H1 (cell line): Measurements from ENCODE around the gene RMP24.

Experiments used
- CTCF ChIA-PET: fragments of 300-600 bp; sonication (Branson Sonifier 250); formaldehyde crosslinking; loops from one replicate; lab custom pipeline; 2021; ENCODE audit not compliant: partially characterized antibody; lab: Charles Lee
- POLR2A ChIA-PET: fragments of 300-600 bp; sonication (Branson Sonifier 250); formaldehyde crosslinking; loops from one replicate; lab custom pipeline; 2021; ENCODE audit warnings: inconsistent platforms; ENCODE audit not compliant: partially characterized antibody; lab: Charles Lee
- DNase-seq, 2 experiments: peaks; one replicate each; pipeline versions ENCODE4 v3.0.0 to v3.0.0-alpha.2; 2010 to 2022; ENCODE audit warnings: low spot score in 2 of 2, low read depth in 1 of 2, mixed read lengths in 1 of 2
- FAIRE-seq: peaks from 2 replicates; lab custom pipeline; 2011; peaks lifted over from hg19 to GRCh38; lab: Jason Lieb, UNC
- H2AFZ ChIP-seq: 2 replicates; pipeline ENCODE4 v1.8.1; 2012; ENCODE audit warnings: low read length, inconsistent platforms
- H2AK5ac ChIP-seq: 2 replicates; pipeline ENCODE4 v1.6.1; 2013; ENCODE audit warnings: low read depth, low read length
- H2BK120ac ChIP-seq: replicated peaks from 2 replicates; pipeline ENCODE3; 2013; ENCODE audit warnings: low read depth, low read length, inconsistent platforms
- H2BK12ac ChIP-seq: 2 replicates; pipeline ENCODE4 v1.6.1; 2013; ENCODE audit warnings: low read depth, low read length
- H2BK15ac ChIP-seq: 2 replicates; pipeline ENCODE4 v1.6.1; 2013; ENCODE audit warnings: low read length
- H2BK20ac ChIP-seq: 2 replicates; pipeline ENCODE4 v1.6.1; 2013; ENCODE audit warnings: low read length
- H2BK5ac ChIP-seq: 2 replicates; pipeline ENCODE4 v1.6.1; 2013; ENCODE audit warnings: low read depth, low read length
- H3K14ac ChIP-seq: 2 replicates; pipeline ENCODE4 v1.6.1; 2013; ENCODE audit warnings: inconsistent platforms; ENCODE audit not compliant: insufficient read length
- H3K18ac ChIP-seq: 2 replicates; pipeline ENCODE4 v1.6.1; 2013; ENCODE audit warnings: low read length; ENCODE audit errors: extremely low read depth
- H3K23ac ChIP-seq: 2 replicates; pipeline ENCODE4 v1.6.1; 2013; ENCODE audit warnings: inconsistent platforms; ENCODE audit not compliant: insufficient read length
- H3K23me2 ChIP-seq: 2 replicates; pipeline ENCODE4 v1.6.1; 2013; ENCODE audit warnings: low read depth, low read length
- H3K27ac ChIP-seq: 2 replicates; pipeline ENCODE4 v1.6.1; 2011; ENCODE audit warnings: low read depth, low read length, inconsistent platforms
- H3K27me3 ChIP-seq, 4 experiments: replicated peaks in 1 of 4; 1 replicate in 1 of 4; 2 replicates in 3 of 4; pipeline versions ENCODE4 v1.6.1 to v1.8.1; 2011 to 2013; ENCODE audit warnings: low read length in 3 of 4, mild to moderate bottlenecking in 3 of 4, inconsistent platforms in 2 of 4, mixed read lengths in 2 of 4, moderate library complexity in 1 of 4; ENCODE audit not compliant: control insufficient read depth in 3 of 4, insufficient read depth in 3 of 4; ENCODE audit errors: extremely low read depth in 1 of 4
- H3K36me3 ChIP-seq, 4 experiments: 2 replicates each; pipeline versions ENCODE4 v1.6.1 to v1.8.1; 2011 to 2013; ENCODE audit warnings: mild to moderate bottlenecking in 4 of 4, low read length in 3 of 4, moderate library complexity in 2 of 4, control low read depth in 1 of 4, inconsistent platforms in 1 of 4; ENCODE audit not compliant: insufficient read depth in 4 of 4, control insufficient read depth in 2 of 4
- H3K4ac ChIP-seq: replicated peaks from 2 replicates; pipeline ENCODE3; 2013; ENCODE audit warnings: low read length, low read depth, mixed read lengths, inconsistent platforms; ENCODE audit not compliant: insufficient read length
- H3K4me1 ChIP-seq, 4 experiments: replicated peaks in 1 of 4; 1 replicate in 1 of 4; 2 replicates in 3 of 4; pipeline versions ENCODE4 v1.6.1 to v1.8.1; 2011 to 2013; ENCODE audit warnings: low read length in 3 of 4, inconsistent platforms in 2 of 4, mixed read lengths in 1 of 4; ENCODE audit not compliant: insufficient read depth in 4 of 4, control insufficient read depth in 3 of 4
- H3K4me2 ChIP-seq, 2 experiments: 2 replicates each; pipeline versions ENCODE4 v1.6.1 to v1.8.1; 2011 to 2013; ENCODE audit warnings: low read depth in 2 of 2, low read length in 2 of 2, control low read depth in 1 of 2, inconsistent platforms in 1 of 2, mild to moderate bottlenecking in 1 of 2; ENCODE audit not compliant: insufficient read depth in 1 of 2
- H3K4me3 ChIP-seq, 4 experiments: fragments of 200-600, 300-600 bp in 1 of 4; sonication (generic), shearing (Covaris generic), sonication (Bioruptor Twin) in 1 of 4; 2 replicates each; pipeline versions ENCODE4 v1.5.1 to v1.8.1; 2011 to 2016; ENCODE audit warnings: low read length in 4 of 4, low read depth in 3 of 4, control low read depth in 2 of 4, inconsistent platforms in 2 of 4, mild to moderate bottlenecking in 2 of 4, mixed read lengths in 1 of 4, moderate library complexity in 1 of 4; ENCODE audit not compliant: insufficient read depth in 2 of 4; ENCODE audit errors: extremely low read depth in 1 of 4
- H3K56ac ChIP-seq: replicated peaks from 2 replicates; pipeline ENCODE3; 2013; ENCODE audit warnings: low read depth, mild to moderate bottlenecking, mixed read lengths, low read length, inconsistent platforms; ENCODE audit not compliant: insufficient read length
- H3K79me1 ChIP-seq: 2 replicates; pipeline ENCODE4 v1.6.1; 2013; ENCODE audit warnings: low read depth, low read length, control low read depth
- H3K79me2 ChIP-seq, 2 experiments: 2 replicates each; pipeline versions ENCODE4 v1.6.1 to v1.8.1; 2012 to 2013; ENCODE audit warnings: low read length in 2 of 2, mild to moderate bottlenecking in 2 of 2, inconsistent platforms in 1 of 2; ENCODE audit not compliant: insufficient read depth in 2 of 2, control insufficient read depth in 1 of 2
- H3K9ac ChIP-seq, 4 experiments: replicated peaks in 1 of 4; 1 replicate in 1 of 4; 2 replicates in 3 of 4; pipeline versions ENCODE4 v1.6.1 to v1.8.1; 2011 to 2013; ENCODE audit warnings: low read depth in 3 of 4, low read length in 3 of 4, control low read depth in 2 of 4, mild to moderate bottlenecking in 2 of 4, moderate library complexity in 2 of 4, inconsistent platforms in 1 of 4; ENCODE audit errors: extremely low read depth in 1 of 4
- H3K9me3 ChIP-seq, 2 experiments: 2 replicates each; pipeline versions ENCODE4 v1.6.1 to v1.8.1; 2012 to 2013; ENCODE audit warnings: mild to moderate bottlenecking in 2 of 2, moderate library complexity in 2 of 2, control low read depth in 1 of 2, inconsistent platforms in 1 of 2, low read depth in 1 of 2, low read length in 1 of 2, mixed read lengths in 1 of 2; ENCODE audit not compliant: insufficient read depth in 2 of 2
- H4K20me1 ChIP-seq, 2 experiments: replicated peaks in 1 of 2; 2 replicates each; pipeline versions ENCODE3 to v1.8.1; 2011 to 2013; ENCODE audit warnings: inconsistent platforms in 2 of 2, low read length in 2 of 2, mild to moderate bottlenecking in 1 of 2; ENCODE audit not compliant: insufficient read depth in 2 of 2, control insufficient read depth in 1 of 2
- H4K5ac ChIP-seq: 2 replicates; pipeline ENCODE4 v1.6.1; 2013; ENCODE audit warnings: low read length, low read depth, mixed read lengths, inconsistent platforms; ENCODE audit not compliant: insufficient read length
- H4K8ac ChIP-seq: 2 replicates; pipeline ENCODE4 v1.8.0; 2013; ENCODE audit warnings: mild to moderate bottlenecking, moderate library complexity, low read length, inconsistent platforms; ENCODE audit not compliant: insufficient read depth; ENCODE audit errors: extremely low read depth
- H4K91ac ChIP-seq: replicated peaks from 2 replicates; pipeline ENCODE3; 2013; ENCODE audit warnings: low read length, mixed read lengths, inconsistent platforms; ENCODE audit not compliant: insufficient read length
- EGR1 ChIP-seq: IDR thresholded peaks from 2 replicates; pipeline ENCODE4 v1.6.1; 2011; ENCODE audit warnings: low read depth, low read length, borderline replicate concordance
- JUN ChIP-seq: IDR thresholded peaks from 2 replicates; pipeline ENCODE4 v1.6.1; 2011; ENCODE audit warnings: low read depth, mild to moderate bottlenecking, improper control_type of control experiment, low read length
- POLR2AphosphoS5 ChIP-seq: IDR thresholded peaks from 2 replicates; pipeline ENCODE4 v1.6.1; 2011; ENCODE audit warnings: low read depth, low read length
- RNF2 ChIP-seq: fragments of 200-900, 300-1000 bp; sonication (generic); IDR thresholded peaks from 2 replicates; pipeline ENCODE4 v1.7.1; 2016; ENCODE audit warnings: borderline replicate concordance, low read depth, mild to moderate bottlenecking, antibody characterized with exemption, low read length; ENCODE audit not compliant: poor library complexity, severe bottlenecking; ENCODE audit errors: missing control alignments
- RXRA ChIP-seq: IDR thresholded peaks from 2 replicates; pipeline ENCODE4 v1.6.1; 2011; ENCODE audit warnings: low read depth, mild to moderate bottlenecking, low read length, moderate library complexity; ENCODE audit not compliant: insufficient read depth
- WGBS, 2 experiments: shearing (Covaris generic) in 1 of 2; methylation state at CpG; one replicate each; pipeline versions ENCODE4 v1.1.6 to v1.1.7; 2013 to 2015; ENCODE audit warnings: low lambda C conversion rate in 2 of 2, mixed read lengths in 2 of 2, inconsistent platforms in 1 of 2, low coverage in 1 of 2, missing lambda C conversion rate in 1 of 2; ENCODE audit not compliant: insufficient replicate concordance in 2 of 2, insufficient coverage in 1 of 2, insufficient read length in 1 of 2; ENCODE audit errors: extremely low coverage in 1 of 2, missing lambda C conversion rate in 1 of 2; 5-methylcytosine and 5-hydroxymethylcytosine counted together
- TF ChIP-seq, protein P1 (sequence below): IDR thresholded peaks from 2 replicates; pipeline ENCODE4 v1.6.1; 2011; ENCODE audit warnings: low read length, improper control_type of control experiment

Gene RMP24

DNA sequence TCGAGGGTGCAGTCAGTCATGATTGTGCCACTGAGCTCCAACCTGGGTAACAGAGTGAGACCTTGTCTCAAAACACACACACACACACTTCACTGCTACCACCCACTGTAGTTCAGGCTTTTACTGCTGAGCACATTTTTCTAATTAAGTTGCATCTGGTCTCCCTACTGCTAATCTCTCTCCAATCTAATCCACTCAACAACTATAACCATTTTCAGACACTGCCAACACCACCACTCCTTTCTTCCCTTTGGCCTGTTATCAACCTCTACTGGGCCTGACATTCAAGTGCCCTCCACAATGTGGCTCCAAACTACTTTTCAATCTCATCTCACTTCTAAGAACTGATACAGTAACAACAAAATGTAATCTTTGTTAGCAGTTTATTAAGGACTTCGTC, 44.8 kb downstream of the RMP24 start:
- Histone ChIP-seq H3K4me1 (no peaks in the 10 kb centered on the region), H3K4me2 (no peak overlapping the region), H2BK5ac (peak overlapping the region; percentile 38; the same call in 1 of the 2 replicates), H4K5ac (no peak overlapping the region), H2AFZ (no peak overlapping the region), H3K9ac (no peak overlapping the region), H2BK20ac (no peak overlapping the region), H3K56ac (no peak overlapping the region), H4K8ac (no peak overlapping the region), H3K4me3 (no peak overlapping the region), H2AK5ac (no peak overlapping the region), H3K23ac (no peak overlapping the region), H3K36me3 (no peaks in the 10 kb centered on the region), H4K20me1 (peaks cover 0 to 1% of the 10 kb centered on the region in 2 experiments), H3K14ac (no peak overlapping the region), H3K18ac (no peak overlapping the region), H3K23me2 (no peaks in the 10 kb centered on the region), H3K4ac (no peak overlapping the region), H3K79me1 (no peaks in the 10 kb centered on the region), H3K79me2 (no peaks in the 10 kb centered on the region), H2BK12ac (no peak overlapping the region), H2BK120ac (no peak overlapping the region), H3K27me3 (no peaks in the 10 kb centered on the region), H2BK15ac (no peak overlapping the region), H3K9me3 (no peaks in the 10 kb centered on the region), H3K27ac (peak overlapping the region; percentile 35; the same call in 1 of the 2 replicates), H4K91ac (no peak overlapping the region)
- POLR2A ChIA-PET, result interaction anchor here (0.7 to 2.1 kb wide), 9 partner anchors 7 to 270 kb away, joined by 3 to 6 read pairs (median 4); partner anchors contain the start of gene RPRD1A
- FAIRE-seq (no peak), DNase-seq (no peak)
- WGBS, 2 experiments, result 90% methylated on average over 2 of the region's 2 CpGs; no CpG with 5 or more reads in 1 of the 2 experiments
- CTCF ChIA-PET, result interaction anchor here (0.7 to 3.6 kb wide), 33 partner anchors 9 to 360 kb away, joined by 3 to 29 read pairs (median 3); partner anchors contain the start of gene SLC39A6
- no peak for TF ChIP-seq RXRA
- no peak for TF ChIP-seq EGR1
- TF ChIP-seq JUN, result no peak
- TF ChIP-seq RNF2, result no peak
- TF ChIP-seq POLR2AphosphoS5, result 0 out of 2 replicates have a peak, but pooled peaks have one; percentile 14
- TF ChIP-seq, protein P1, sequence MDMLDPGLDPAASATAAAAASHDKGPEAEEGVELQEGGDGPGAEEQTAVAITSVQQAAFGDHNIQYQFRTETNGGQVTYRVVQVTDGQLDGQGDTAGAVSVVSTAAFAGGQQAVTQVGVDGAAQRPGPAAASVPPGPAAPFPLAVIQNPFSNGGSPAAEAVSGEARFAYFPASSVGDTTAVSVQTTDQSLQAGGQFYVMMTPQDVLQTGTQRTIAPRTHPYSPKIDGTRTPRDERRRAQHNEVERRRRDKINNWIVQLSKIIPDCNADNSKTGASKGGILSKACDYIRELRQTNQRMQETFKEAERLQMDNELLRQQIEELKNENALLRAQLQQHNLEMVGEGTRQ, result no peak
